SK-N-SH (cell line): ENCODE data around the gene STAG2. TPM values are rescaled to one million over a fixed set of nuclear protein-coding genes. Genes with fewer than 3 reads are reported as not detected.

ENCODE experiments used
- CTCF ChIA-PET: fragments of 300-600, 350-600 bp; formaldehyde crosslinking; extraction: SDS; loops from one replicate; lab custom pipeline; 2021; lab: Yijun Ruan, JAX
- POLR2A ChIA-PET: fragments of 350-600 bp; sonication (Branson Sonifier 250); formaldehyde crosslinking; extraction: SDS; loops from one replicate; lab custom pipeline; 2020; ENCODE audit warnings: antibody characterized with exemption, inconsistent platforms; lab: Yijun Ruan, JAX
- DNase-seq: peaks from one replicate; pipeline ENCODE4 v3.0.0; 2012
- H2AFZ ChIP-seq: fragments of 200-600 bp; sonication (generic); 2 replicates; pipeline ENCODE4 v1.8.1; 2016; ENCODE audit warnings: antibody characterized with exemption, mild to moderate bottlenecking, low read depth
- H3F3A ChIP-seq: fragments of 200-600 bp; sonication (generic); replicated peaks from 2 replicates; pipeline ENCODE3; 2016; ENCODE audit warnings: antibody characterized with exemption, mild to moderate bottlenecking; ENCODE audit not compliant: insufficient read depth
- H3K27ac ChIP-seq, 2 experiments: fragments of 200-500 bp in 1 of 2; fragments of 200-600 bp in 1 of 2; sonication (Bioruptor generic) in 1 of 2; sonication (generic), shearing (Covaris generic) in 1 of 2; 2 replicates each; pipeline versions ENCODE4 v1.5.1 to v1.6.1; 2014 to 2016; ENCODE audit warnings: low read depth in 2 of 2, inconsistent platforms in 1 of 2, low read length in 1 of 2, mild to moderate bottlenecking in 1 of 2, mixed read lengths in 1 of 2
- H3K27me3 ChIP-seq: fragments of 200-600 bp; sonication (generic), shearing (Covaris generic); 2 replicates; pipeline ENCODE4 v1.6.1; 2016; ENCODE audit warnings: mixed run types; ENCODE audit not compliant: insufficient read depth
- H3K36me3 ChIP-seq, 2 experiments: fragments of 200-500 bp in 1 of 2; fragments of 200-600 bp in 1 of 2; sonication (Bioruptor generic) in 1 of 2; sonication (generic) in 1 of 2; replicated peaks in 1 of 2; 2 replicates each; pipeline versions ENCODE3 to v1.5.1; 2014 to 2016; ENCODE audit warnings: low read length in 1 of 2, mild to moderate bottlenecking in 1 of 2; ENCODE audit not compliant: insufficient read depth in 2 of 2, control insufficient read depth in 1 of 2
- H3K4me1 ChIP-seq, 2 experiments: fragments of 200-500 bp in 1 of 2; fragments of 200-600 bp in 1 of 2; sonication (Bioruptor generic) in 1 of 2; sonication (generic), shearing (Covaris generic) in 1 of 2; 2 replicates each; pipeline versions ENCODE4 v1.5.1 to v1.6.1; 2014 to 2016; ENCODE audit warnings: low read depth in 1 of 2, low read length in 1 of 2, mixed run types in 1 of 2; ENCODE audit not compliant: insufficient read depth in 2 of 2, control insufficient read depth in 1 of 2
- H3K4me2 ChIP-seq: fragments of 200-600 bp; sonication (generic), shearing (Covaris generic); 2 replicates; pipeline ENCODE4 v1.6.1; 2017; ENCODE audit warnings: mixed run types
- H3K4me3 ChIP-seq, 2 experiments: fragments of 200-500 bp in 1 of 2; fragments of 200-600 bp in 1 of 2; sonication (Bioruptor generic) in 1 of 2; sonication (generic), shearing (Covaris generic) in 1 of 2; 2 replicates each; pipeline versions ENCODE4 v1.5.1 to v1.8.1; 2014 to 2016; ENCODE audit warnings: low read depth in 2 of 2, inconsistent platforms in 1 of 2, low read length in 1 of 2, mild to moderate bottlenecking in 1 of 2, mixed read lengths in 1 of 2, moderate library complexity in 1 of 2
- H3K79me2 ChIP-seq: fragments of 200-600 bp; sonication (generic); 2 replicates; pipeline ENCODE4 v1.8.1; 2017; ENCODE audit warnings: mild to moderate bottlenecking; ENCODE audit not compliant: insufficient read depth
- H3K9ac ChIP-seq: fragments of 200-600 bp; sonication (generic); 2 replicates; pipeline ENCODE4 v1.6.1; 2017; ENCODE audit warnings: mixed run types
- H3K9me2 ChIP-seq: fragments of 200-600 bp; sonication (generic); 2 replicates; pipeline ENCODE4 v1.6.1; 2017; ENCODE audit warnings: mixed run types
- H3K9me3 ChIP-seq: fragments of 200-600 bp; sonication (generic); 2 replicates; pipeline ENCODE4 v1.6.1; 2017; ENCODE audit warnings: mixed run types, mild to moderate bottlenecking, moderate library complexity
- H4K20me1 ChIP-seq: fragments of 200-600 bp; sonication (generic); 2 replicates; pipeline ENCODE4 v1.6.1; 2017; ENCODE audit warnings: mild to moderate bottlenecking, mixed run types; ENCODE audit not compliant: insufficient read depth
- EP300 ChIP-seq, 2 experiments: IDR thresholded peaks; 2 replicates each; pipeline versions ENCODE4 v1.4.0 to v1.6.1; 2012; ENCODE audit warnings: borderline replicate concordance in 1 of 2, low read depth in 1 of 2, low read length in 1 of 2
- MEF2A ChIP-seq: IDR thresholded peaks from 2 replicates; pipeline ENCODE4 v1.4.0; 2012; ENCODE audit warnings: low read depth, borderline replicate concordance
- NFIC ChIP-seq: IDR thresholded peaks from 2 replicates; pipeline ENCODE4 v1.4.0; 2012; ENCODE audit warnings: borderline replicate concordance
- RAD21 ChIP-seq: IDR thresholded peaks from 2 replicates; pipeline ENCODE4 v1.6.1; 2012; ENCODE audit warnings: mild to moderate bottlenecking, low read length
- RCOR1 ChIP-seq: fragments of 150-350 bp; IDR thresholded peaks from 2 replicates; pipeline ENCODE4 v1.6.1; 2017; ENCODE audit warnings: antibody characterized with exemption, low read length
- TEAD4 ChIP-seq: IDR thresholded peaks from 2 replicates; pipeline ENCODE4 v1.4.0; 2012; ENCODE audit warnings: mild to moderate bottlenecking, borderline replicate concordance; ENCODE audit not compliant: insufficient read depth
- YY1 ChIP-seq: IDR thresholded peaks from 2 replicates; pipeline ENCODE4 v1.4.0; 2012; ENCODE audit warnings: low read depth, mild to moderate bottlenecking
- ZBTB33 ChIP-seq: IDR thresholded peaks from 2 replicates; pipeline ENCODE4 v1.4.0; 2012; ENCODE audit warnings: low read depth, borderline replicate concordance
- WGBS: methylation state at CpG from one replicate; pipeline ENCODE4 v1.1.6; 2017; ENCODE audit warnings: low lambda C conversion rate; 5-methylcytosine and 5-hydroxymethylcytosine counted together
- polyA plus RNA-seq, 3 experiments: library from polyadenylated mRNA; depleted of rRNA; stranded (reverse); fragments of >200 nt; gene quantifications; 2 replicates each; pipeline ENCODE4 v1.2.3, GENCODE V29; 2012
- TF ChIP-seq, protein P1 (sequence below): fragments of 200-600 bp; sonication (generic); IDR thresholded peaks from 2 replicates; pipeline ENCODE4 v1.6.1; 2017; ENCODE audit warnings: antibody characterized with exemption, mild to moderate bottlenecking, moderate library complexity
- TF ChIP-seq, protein P2 (sequence below): fragments of 150-350 bp; IDR thresholded peaks from 2 replicates; pipeline ENCODE4 v1.6.1; 2017; ENCODE audit warnings: antibody characterized with exemption, low read length, low read depth, borderline replicate concordance

STAG2 gene
- polyA plus RNA-seq, 1 of the 3 experiments (the other 2 are of a cell fraction), result 11.3 TPM

GRCh38 chrX:124016825-124017224 is 55.3 kb downstream of the STAG2 start:
- ChIA-PET POLR2A (no interaction called here), CTCF (no interaction called here)
- WGBS, result 39% methylated on average over 1 of the region's 1 CpG

DNA sequence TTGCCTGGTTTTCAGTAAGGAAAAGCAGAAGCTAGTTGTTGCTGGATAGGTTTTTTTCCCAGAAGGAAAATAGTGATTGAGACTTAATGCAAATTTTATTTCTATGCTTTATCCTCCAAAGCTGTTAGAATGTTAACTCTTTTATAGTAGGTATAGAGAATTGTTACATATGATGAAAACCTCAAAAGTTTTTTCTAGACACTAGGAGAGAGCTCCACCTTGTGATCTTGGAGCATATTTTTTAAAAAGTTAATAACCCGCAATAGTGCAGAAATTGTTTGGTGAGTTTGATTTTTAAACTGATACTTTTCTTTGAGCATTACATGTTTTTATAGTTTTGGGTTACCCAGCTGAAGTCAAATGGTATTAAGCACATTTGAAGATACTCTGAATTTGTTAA is 56.5 kb downstream of the STAG2 start:
- TF ChIP-seq ZBTB33, result no peak
- no peak for TF ChIP-seq YY1
- TF ChIP-seq, protein P1, sequence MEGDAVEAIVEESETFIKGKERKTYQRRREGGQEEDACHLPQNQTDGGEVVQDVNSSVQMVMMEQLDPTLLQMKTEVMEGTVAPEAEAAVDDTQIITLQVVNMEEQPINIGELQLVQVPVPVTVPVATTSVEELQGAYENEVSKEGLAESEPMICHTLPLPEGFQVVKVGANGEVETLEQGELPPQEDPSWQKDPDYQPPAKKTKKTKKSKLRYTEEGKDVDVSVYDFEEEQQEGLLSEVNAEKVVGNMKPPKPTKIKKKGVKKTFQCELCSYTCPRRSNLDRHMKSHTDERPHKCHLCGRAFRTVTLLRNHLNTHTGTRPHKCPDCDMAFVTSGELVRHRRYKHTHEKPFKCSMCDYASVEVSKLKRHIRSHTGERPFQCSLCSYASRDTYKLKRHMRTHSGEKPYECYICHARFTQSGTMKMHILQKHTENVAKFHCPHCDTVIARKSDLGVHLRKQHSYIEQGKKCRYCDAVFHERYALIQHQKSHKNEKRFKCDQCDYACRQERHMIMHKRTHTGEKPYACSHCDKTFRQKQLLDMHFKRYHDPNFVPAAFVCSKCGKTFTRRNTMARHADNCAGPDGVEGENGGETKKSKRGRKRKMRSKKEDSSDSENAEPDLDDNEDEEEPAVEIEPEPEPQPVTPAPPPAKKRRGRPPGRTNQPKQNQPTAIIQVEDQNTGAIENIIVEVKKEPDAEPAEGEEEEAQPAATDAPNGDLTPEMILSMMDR, result peak; percentile 42
- TF ChIP-seq RAD21, result peak; percentile 43
- TF ChIP-seq, protein P2, sequence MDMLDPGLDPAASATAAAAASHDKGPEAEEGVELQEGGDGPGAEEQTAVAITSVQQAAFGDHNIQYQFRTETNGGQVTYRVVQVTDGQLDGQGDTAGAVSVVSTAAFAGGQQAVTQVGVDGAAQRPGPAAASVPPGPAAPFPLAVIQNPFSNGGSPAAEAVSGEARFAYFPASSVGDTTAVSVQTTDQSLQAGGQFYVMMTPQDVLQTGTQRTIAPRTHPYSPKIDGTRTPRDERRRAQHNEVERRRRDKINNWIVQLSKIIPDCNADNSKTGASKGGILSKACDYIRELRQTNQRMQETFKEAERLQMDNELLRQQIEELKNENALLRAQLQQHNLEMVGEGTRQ, result no peak
- no peaks in the 10 kb centered on the region; a peak in 1 of 4 replicates for H3K4me1 ChIP-seq
- CTCF ChIA-PET, result interaction anchor here (0.6 to 1.4 kb wide), 4 partner anchors 51 to 185 kb away, joined by 3 to 6 read pairs (median 3); no protein-coding TSS in a partner anchor
- no peak overlapping the region for H3K4me2 ChIP-seq
- H3K36me3 ChIP-seq, result no peaks in the 10 kb centered on the region
- no peaks in the 10 kb centered on the region for H3K9me2 ChIP-seq
- no peak overlapping the region for H3K4me3 ChIP-seq
- DNase-seq, result no peak
- H3K27me3 ChIP-seq, result no peaks in the 10 kb centered on the region
- no peak overlapping the region for H2AFZ ChIP-seq
- peaks cover 7% of the 10 kb centered on the region for H3F3A ChIP-seq
- peaks cover 95% of the 10 kb centered on the region for H3K79me2 ChIP-seq
- POLR2A ChIA-PET, result no interaction called here
- H3K9me3 ChIP-seq, result no peaks in the 10 kb centered on the region
- no peak overlapping the region for H3K9ac ChIP-seq
- peaks cover 46% of the 10 kb centered on the region for H4K20me1 ChIP-seq
- H3K27ac ChIP-seq, result no peak overlapping the region
- WGBS, result 93% methylated on average over 1 of the region's 1 CpG

More at GRCh38 chrX:124016825-124017224, 55.3 kb downstream of the STAG2 start:
- Histone ChIP-seq H3K27me3 (no peaks in the 10 kb centered on the region), H3K4me3 (no peak overlapping the region), H2AFZ (no peak overlapping the region), H3K79me2 (peaks cover 97% of the 10 kb centered on the region), H3K4me1 (no peaks in the 10 kb centered on the region; a peak in 1 of 4 replicates), H3K4me2 (no peak overlapping the region), H3K27ac (no peak overlapping the region), H3K36me3 (no peaks in the 10 kb centered on the region), H3K9ac (no peak overlapping the region), H3K9me3 (no peaks in the 10 kb centered on the region), H3K9me2 (no peaks in the 10 kb centered on the region), H3F3A (peaks cover 7% of the 10 kb centered on the region), H4K20me1 (peaks cover 58% of the 10 kb centered on the region)
- DNase-seq, result no peak
- TF ChIP-seq NFIC (no peak), RCOR1 (no peak), EP300 (IDR thresholded peaks at IDR 0.05; ENCODE audit: borderline replicate concordance in 1 of 2, low read depth in 1 of 2, low read length in 1 of 2) (no peak), MEF2A (no peak), TEAD4 (no peak)
